Adrenal gland (tissue), 12 donors: ENCODE measurements around the gene SETBP1. TPM values are rescaled to one million over a fixed set of nuclear protein-coding genes. Genes with fewer than 3 reads are reported as not detected.

Experiments used
- DNase-seq, 7 donors: peaks; one replicate each; pipeline ENCODE4 v3.0.0-alpha.2; 2019 to 2020
- H3K27ac ChIP-seq, 5 donors: fragments of 200-600 bp; sonication (generic) in 4 of 5; 1 replicate in 3 of 5; 2 replicates in 2 of 5; pipeline versions ENCODE4 v1.5.1 to v1.8.0; 2016 to 2020; ENCODE audit warnings: mild to moderate bottlenecking in 1 of 5
- H3K27me3 ChIP-seq: fragments of 200-600 bp; 2 replicates; pipeline ENCODE4 v1.8.0; 2021
- H3K36me3 ChIP-seq, 2 donors: fragments of 200-600 bp; replicated peaks in 1 of 2; 1 replicate in 1 of 2; 2 replicates in 1 of 2; pipeline versions ENCODE4 v1.5.1 to v1.8.0; 2018 to 2022
- H3K4me1 ChIP-seq, 2 donors: fragments of 200-600 bp; replicated peaks in 1 of 2; 1 replicate in 1 of 2; 2 replicates in 1 of 2; pipeline versions ENCODE4 v1.5.1 to v1.8.0; 2018 to 2021
- H3K4me3 ChIP-seq, 4 donors: fragments of 200-600 bp; sonication (generic) in 3 of 4; one replicate each; pipeline ENCODE4 v1.5.1; 2016 to 2018
- H3K9me3 ChIP-seq, 3 donors: fragments of 200-600 bp; sonication (generic) in 1 of 3; replicated peaks in 1 of 3; 1 replicate in 2 of 3; 2 replicates in 1 of 3; pipeline versions ENCODE4 v1.5.1 to v1.8.0; 2016 to 2021
- POLR2A ChIP-seq, 2 donors: fragments of 450-650 bp; IDR thresholded peaks; one replicate each; pipeline ENCODE4 v1.6.1; 2017; ENCODE audit warnings: antibody characterized with exemption in 2 of 2, mild to moderate bottlenecking in 2 of 2, moderate library complexity in 1 of 2
- WGBS, 4 donors: extraction: QIAGEN DNeasy Blood & Tissue Kit in 2 of 4; methylation state at CpG; one replicate each; pipeline versions ENCODE4 v1.1.5 to v1.1.7; 2013 to 2017; 5-methylcytosine and 5-hydroxymethylcytosine counted together
- intact Hi-C, 2 donors: fragments of 100-400 bp; cut with DNase I; formaldehyde crosslinking; loops; one replicate each; pipeline versions ENCODE4 v1.14.1 to v1.15.0; 2022 to 2023
- polyA plus RNA-seq, 3 donors: library from polyadenylated mRNA; stranded (reverse); fragments of 200-250 nt in 2 of 3; fragments of 350-450 nt in 1 of 3; fragmentation: Illumina TruSeq in 1 of 3; extraction: RNeasy Lipid Tissue Mini Kit (QIAGEN cat#74804) in 1 of 3; gene quantifications; one replicate each; pipeline ENCODE4 v1.2.3, GENCODE V29; 2013 to 2014
- total RNA-seq, 9 donors: library from RNA; depleted of rRNA in 4 of 9; stranded (reverse); fragments of >200 nt in 4 of 9; fragments of 120-200 nt in 1 of 9; fragmentation: NEBNext Ultra II Directional in 1 of 9; extraction: Animal tissue kit (Norgen Biotek cat#: 25700) in 1 of 9; gene quantifications; one replicate each; pipeline versions ENCODE4 v1.1.0 to v1.2.4, GENCODE V29; 2013 to 2023
- TF ChIP-seq, protein P1 (sequence below), 6 experiments: fragments of 450-650 bp in 4 of 6; fragments of 200-600 bp in 2 of 6; sonication (generic) in 1 of 6; IDR thresholded peaks; 1 replicate in 5 of 6; 2 replicates in 1 of 6; pipeline versions ENCODE4 v1.5.1 to v1.8.0; 2016 to 2021; ENCODE audit warnings: antibody characterized with exemption in 6 of 6, mild to moderate bottlenecking in 2 of 6, moderate library complexity in 1 of 6
- donor health status: healthy with polysubstance abuse.
- donor health status: Bipolar disorder and iron deficiency.
- donor health status: DM: yes; HTN: yes; CAD: no.
- donor health status: DM: no; HTN: no; CAD: no.
- donor health status: DM: no; HTN: no; CAD: no.
- donor health status: DM: yes; HTN: yes; CAD: no.

SETBP1 gene
- total and polyA plus RNA-seq, 12 donors, result 1.2 to 18.0 (median 9.4) TPM

DNA sequence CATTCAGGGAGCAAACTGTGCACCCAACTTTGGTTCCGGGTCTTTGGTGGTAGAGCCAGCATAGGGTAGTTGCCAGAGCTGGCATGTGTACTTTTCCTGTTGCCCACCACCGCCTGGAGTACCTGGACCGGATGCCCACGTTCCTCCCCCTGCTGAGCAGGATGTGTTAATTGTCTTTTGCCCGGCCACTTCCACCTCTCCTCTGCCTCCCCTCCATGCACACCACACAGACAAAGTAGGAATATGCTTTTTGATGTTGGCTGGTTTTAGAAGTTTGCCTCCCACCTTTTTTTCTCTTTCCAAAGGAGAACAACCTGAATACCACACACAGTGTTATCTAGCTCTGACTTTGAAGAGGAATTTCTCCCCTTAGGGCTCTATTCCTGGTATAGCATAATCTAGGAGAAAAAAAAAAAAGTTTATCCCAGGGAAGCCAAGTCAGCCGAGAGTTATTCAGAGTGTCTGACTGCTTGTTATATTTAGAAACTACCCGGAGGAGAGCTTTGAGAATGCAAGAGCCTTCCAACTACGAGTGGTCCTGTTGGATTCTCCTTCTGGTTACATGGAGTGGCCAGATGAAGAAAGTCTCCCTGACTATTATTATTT, 111.9 kb downstream of the SETBP1 start:
- peak overlapping the region in 1 of 5 donors; percentile 37 for H3K27ac ChIP-seq
- 55 to 69% (median 61%) methylated on average over 8 of the region's 8 CpGs for WGBS, 4 donors
- no peaks in the 10 kb centered on the region for H3K36me3 ChIP-seq
- TF ChIP-seq POLR2A (IDR thresholded peaks at IDR 0.05), result no peak
- TF ChIP-seq, protein P1, sequence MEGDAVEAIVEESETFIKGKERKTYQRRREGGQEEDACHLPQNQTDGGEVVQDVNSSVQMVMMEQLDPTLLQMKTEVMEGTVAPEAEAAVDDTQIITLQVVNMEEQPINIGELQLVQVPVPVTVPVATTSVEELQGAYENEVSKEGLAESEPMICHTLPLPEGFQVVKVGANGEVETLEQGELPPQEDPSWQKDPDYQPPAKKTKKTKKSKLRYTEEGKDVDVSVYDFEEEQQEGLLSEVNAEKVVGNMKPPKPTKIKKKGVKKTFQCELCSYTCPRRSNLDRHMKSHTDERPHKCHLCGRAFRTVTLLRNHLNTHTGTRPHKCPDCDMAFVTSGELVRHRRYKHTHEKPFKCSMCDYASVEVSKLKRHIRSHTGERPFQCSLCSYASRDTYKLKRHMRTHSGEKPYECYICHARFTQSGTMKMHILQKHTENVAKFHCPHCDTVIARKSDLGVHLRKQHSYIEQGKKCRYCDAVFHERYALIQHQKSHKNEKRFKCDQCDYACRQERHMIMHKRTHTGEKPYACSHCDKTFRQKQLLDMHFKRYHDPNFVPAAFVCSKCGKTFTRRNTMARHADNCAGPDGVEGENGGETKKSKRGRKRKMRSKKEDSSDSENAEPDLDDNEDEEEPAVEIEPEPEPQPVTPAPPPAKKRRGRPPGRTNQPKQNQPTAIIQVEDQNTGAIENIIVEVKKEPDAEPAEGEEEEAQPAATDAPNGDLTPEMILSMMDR (IDR thresholded peaks at IDR 0.05), result no peak
- peaks cover 0 to 12% of the 10 kb centered on the region in 2 donors for H3K4me1 ChIP-seq
- no peaks in the 10 kb centered on the region for H3K9me3 ChIP-seq
- intact Hi-C loops, result no loop called here
- DNase-seq, result no peak
- H3K4me3 ChIP-seq, result no peak overlapping the region
- no peaks in the 10 kb centered on the region for H3K27me3 ChIP-seq

DNA sequence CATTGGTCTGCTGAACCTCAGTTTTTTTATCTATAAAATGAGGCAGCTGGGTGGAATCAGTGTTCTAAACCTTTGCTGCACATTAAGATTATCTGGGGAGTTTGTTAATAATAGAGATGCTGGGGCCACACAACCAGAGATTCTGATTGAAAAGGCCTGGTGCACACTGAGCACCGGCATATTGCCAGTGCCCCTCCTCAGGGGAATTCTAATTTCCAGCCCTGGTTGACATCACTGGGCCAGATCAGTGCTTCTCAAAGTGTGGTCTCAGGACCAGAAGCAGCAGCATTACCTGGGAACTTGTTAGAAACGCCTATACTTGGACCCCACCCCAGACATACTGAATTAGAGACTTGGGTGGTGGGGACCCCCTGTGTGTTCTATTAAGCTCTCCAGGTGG, 112.5 kb downstream of the SETBP1 start:
- 66 to 82% (median 75%) methylated on average over 1 to 2 of the region's 2 CpGs for WGBS, 4 donors
- no peak for DNase-seq

DNA sequence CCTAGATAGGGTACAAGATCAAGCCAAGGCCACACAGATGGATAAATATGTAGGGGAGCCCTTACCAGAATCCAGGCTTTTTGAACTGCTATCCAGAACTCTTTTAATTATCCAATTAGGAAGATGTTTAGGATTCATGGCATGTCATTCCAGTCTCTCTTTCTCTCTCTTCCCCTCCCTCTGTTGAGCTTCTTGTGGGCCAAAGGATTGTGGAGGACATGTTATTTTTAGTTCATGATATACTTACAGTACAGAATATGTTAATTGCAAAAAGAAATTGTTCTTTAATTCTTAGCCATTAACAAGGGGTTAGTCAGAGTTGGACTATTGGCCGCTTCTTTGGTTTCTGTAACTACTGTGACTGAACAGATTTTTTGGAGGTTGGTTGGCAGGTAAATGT, 113.0 kb downstream of the SETBP1 start:
- TF ChIP-seq, protein P1 (IDR thresholded peaks at IDR 0.05), result no peak
- TF ChIP-seq POLR2A (IDR thresholded peaks at IDR 0.05), result no peak
- Histone ChIP-seq H3K27ac (no peak overlapping the region), H3K9me3 (no peaks in the 10 kb centered on the region), H3K4me3 (no peak overlapping the region), H3K4me1 (peaks cover 0 to 12% of the 10 kb centered on the region in 2 donors), H3K27me3 (no peaks in the 10 kb centered on the region), H3K36me3 (no peaks in the 10 kb centered on the region)
- 90 to 96% (median 92%) methylated on average over 1 of the region's 1 CpG for WGBS, 4 donors
- intact Hi-C loops, result no loop called here
- no peak for DNase-seq

More for the DNA sequence above, 112.5 kb downstream of the SETBP1 start:
- no peak overlapping the region for H3K4me3 ChIP-seq
- no peaks in the 10 kb centered on the region for H3K36me3 ChIP-seq
- no peaks in the 10 kb centered on the region for H3K27me3 ChIP-seq
- no peaks in the 10 kb centered on the region for H3K9me3 ChIP-seq
- TF ChIP-seq, protein P1 (IDR thresholded peaks at IDR 0.05), result no peak
- TF ChIP-seq POLR2A (IDR thresholded peaks at IDR 0.05), result no peak
- intact Hi-C loops, result no loop called here
- peaks cover 0 to 12% of the 10 kb centered on the region in 2 donors for H3K4me1 ChIP-seq
- no peak overlapping the region for H3K27ac ChIP-seq

DNA sequence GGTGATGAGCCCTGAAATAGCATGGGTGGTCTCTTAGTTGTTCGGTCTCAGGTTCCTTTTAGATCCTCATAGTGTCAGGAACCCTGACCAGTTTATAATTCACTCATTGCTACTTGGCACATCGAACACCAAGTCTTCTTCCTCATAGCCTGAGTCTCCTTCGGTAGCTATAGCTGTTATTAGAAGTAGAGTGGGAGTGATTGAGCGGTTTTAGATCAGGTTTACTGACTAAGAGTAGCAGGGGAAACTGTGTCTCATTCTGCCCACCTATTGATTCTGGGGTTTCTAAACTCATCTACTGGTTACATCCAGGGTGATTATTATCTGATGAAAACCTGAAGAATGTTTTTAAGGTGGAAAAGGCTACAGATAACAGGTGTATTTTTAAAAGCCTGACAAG, 114.6 kb downstream of the SETBP1 start:
- Histone ChIP-seq H3K36me3 (no peaks in the 10 kb centered on the region), H3K4me3 (no peak overlapping the region), H3K4me1 (peaks cover 0 to 5% of the 10 kb centered on the region in 2 donors), H3K27ac (no peak overlapping the region), H3K9me3 (no peaks in the 10 kb centered on the region), H3K27me3 (no peaks in the 10 kb centered on the region)
- DNase-seq, result no peak
- WGBS, 4 donors, result 84 to 94% (median 89%) methylated on average over 4 of the region's 4 CpGs
- intact Hi-C loops, result no loop called here
- TF ChIP-seq POLR2A (IDR thresholded peaks at IDR 0.05), result no peak
- TF ChIP-seq, protein P1 (IDR thresholded peaks at IDR 0.05), result no peak
